Endodermal cell (in vitro differentiated cells): ENCODE results near the gene ABLIM2. TPM values are rescaled to one million over a fixed set of nuclear protein-coding genes. Genes with fewer than 3 reads are reported as not detected.

Experiments used
- DNase-seq: peaks from one replicate; pipeline ENCODE4 v3.0.0-alpha.2; 2017
- H3K27ac ChIP-seq: 2 replicates; pipeline ENCODE4 v1.5.1; 2013; ENCODE audit warnings: mild to moderate bottlenecking, low read depth, low read length, moderate library complexity
- H3K27me3 ChIP-seq: 2 replicates; pipeline ENCODE4 v1.6.1; 2013; ENCODE audit warnings: mild to moderate bottlenecking, low read length, moderate library complexity; ENCODE audit not compliant: insufficient read depth, control insufficient read depth, poor library complexity, severe bottlenecking
- H3K36me3 ChIP-seq: 2 replicates; pipeline ENCODE4 v1.7.0; 2013; ENCODE audit warnings: mild to moderate bottlenecking, low read length, moderate library complexity; ENCODE audit not compliant: control insufficient read depth, insufficient read depth
- H3K4me1 ChIP-seq: one replicate; pipeline ENCODE4 v1.7.0; 2013; ENCODE audit warnings: low read length; ENCODE audit not compliant: control insufficient read depth, insufficient read depth
- H3K4me3 ChIP-seq: 2 replicates; pipeline ENCODE4 v1.5.1; 2013; ENCODE audit warnings: mild to moderate bottlenecking, low read length, moderate library complexity
- H3K9ac ChIP-seq: 2 replicates; pipeline ENCODE4 v1.6.1; 2013; ENCODE audit warnings: mild to moderate bottlenecking, low read length, moderate library complexity; ENCODE audit not compliant: poor library complexity, severe bottlenecking; ENCODE audit errors: extremely low read depth
- H3K9me3 ChIP-seq: 2 replicates; pipeline ENCODE4 v1.6.1; 2013; ENCODE audit warnings: mild to moderate bottlenecking, low read length, moderate library complexity; ENCODE audit not compliant: control insufficient read depth
- H3K27ac Mint-ChIP-seq: 2 replicates; pipeline ENCODE4 v1.8.0; 2020; ENCODE audit warnings: mixed read lengths
- H3K27me3 Mint-ChIP-seq: 2 replicates; pipeline ENCODE4 v1.8.0; 2021; ENCODE audit warnings: mild to moderate bottlenecking, mixed read lengths; ENCODE audit not compliant: insufficient read depth
- H3K36me3 Mint-ChIP-seq: 2 replicates; pipeline ENCODE4 v1.8.0; 2020; ENCODE audit warnings: low read depth, mixed read lengths
- H3K4me1 Mint-ChIP-seq: 2 replicates; pipeline ENCODE4 v1.8.0; 2020; ENCODE audit warnings: mixed read lengths
- H3K4me3 Mint-ChIP-seq: 2 replicates; pipeline ENCODE4 v1.8.0; 2020; ENCODE audit warnings: mild to moderate bottlenecking, moderate library complexity, mixed read lengths
- H3K9me3 Mint-ChIP-seq: 2 replicates; pipeline ENCODE4 v1.8.0; 2020; ENCODE audit warnings: mild to moderate bottlenecking, mixed read lengths
- CTCF ChIP-seq: fragments of 200-600 bp; sonication (generic); conservative IDR thresholded peaks from 2 replicates; pipeline ENCODE4 v1.5.0; 2021; ENCODE audit warnings: antibody characterized with exemption, mild to moderate bottlenecking
- WGBS, 2 experiments: methylation state at CpG; one replicate each; pipeline versions ENCODE4 v1.1.5 to v1.1.7; 2013; ENCODE audit warnings: missing lambda C conversion rate in 2 of 2, mixed read lengths in 1 of 2; ENCODE audit not compliant: insufficient coverage in 1 of 2, insufficient read length in 1 of 2; 5-methylcytosine and 5-hydroxymethylcytosine counted together
- total RNA-seq, 2 donors: library from RNA; stranded (reverse); fragmentation: NEBNext Ultra II Directional in 1 of 2; extraction: Animal tissue kit (Norgen Biotek cat#: 25700) in 1 of 2; gene quantifications; 2 replicates in 1 of 2; 3 replicates in 1 of 2; pipeline ENCODE4 v1.2.1, GENCODE V29; 2021

Gene ABLIM2
- total RNA-seq, 2 donors from 2014 or later, result 0.35 to 1.6 TPM

DNA sequence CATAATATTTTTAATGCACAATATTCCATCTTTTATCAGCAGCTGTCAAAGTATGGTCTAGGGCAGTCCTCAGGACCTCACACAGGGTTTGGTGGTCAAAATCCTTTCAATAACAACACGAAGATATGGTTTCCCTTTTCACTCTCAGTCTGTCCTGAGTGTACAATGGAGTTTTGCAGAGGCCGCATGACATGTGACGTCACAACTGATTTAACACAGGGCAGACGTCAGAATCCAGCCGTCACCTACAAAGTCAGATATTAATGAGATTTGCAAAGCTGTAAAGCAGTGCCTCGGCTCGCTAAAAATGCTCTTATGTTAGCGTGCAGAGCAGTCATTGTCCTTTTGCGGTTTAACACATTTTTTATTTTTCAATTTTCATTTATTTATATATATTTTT, 12.5 kb downstream of the ABLIM2 start:
- peaks cover 7% of the 10 kb centered on the region for H3K4me1 Mint-ChIP-seq
- H3K9me3 Mint-ChIP-seq, result no peaks in the 10 kb centered on the region
- Histone ChIP-seq H3K27me3 (no peaks in the 10 kb centered on the region), H3K9ac (no peak overlapping the region), H3K4me1 (no peaks in the 10 kb centered on the region), H3K4me3 (no peak overlapping the region), H3K36me3 (no peaks in the 10 kb centered on the region), H3K27ac (no peak overlapping the region), H3K9me3 (no peaks in the 10 kb centered on the region)
- no peaks in the 10 kb centered on the region for H3K36me3 Mint-ChIP-seq
- no peak for TF ChIP-seq CTCF
- H3K4me3 Mint-ChIP-seq, result no peak overlapping the region
- no peak for DNase-seq
- no peaks in the 10 kb centered on the region for H3K27me3 Mint-ChIP-seq
- WGBS, 2 experiments, result 93% methylated on average over 6 to 9 of the region's 9 CpGs
- H3K27ac Mint-ChIP-seq, result no peak overlapping the region

- H3K4me3 ChIP-seq, result no peak overlapping the region
- no peak overlapping the region for H3K27ac Mint-ChIP-seq
- no peaks in the 10 kb centered on the region for H3K9me3 ChIP-seq
- no peaks in the 10 kb centered on the region for H3K27me3 Mint-ChIP-seq
- H3K4me3 Mint-ChIP-seq, result no peak overlapping the region
- H3K27me3 ChIP-seq, result no peaks in the 10 kb centered on the region
- no peaks in the 10 kb centered on the region for H3K36me3 ChIP-seq
- peak; percentile 12 for TF ChIP-seq CTCF
- H3K4me1 ChIP-seq, result no peaks in the 10 kb centered on the region
- peak overlapping the region; percentile 49 for H3K27ac ChIP-seq
- peaks cover 7% of the 10 kb centered on the region for H3K4me1 Mint-ChIP-seq
- no peak overlapping the region for H3K9ac ChIP-seq
- H3K36me3 Mint-ChIP-seq, result no peaks in the 10 kb centered on the region
- WGBS, 2 experiments, result 56 to 57% methylated on average over 11 to 15 of the region's 15 CpGs
- H3K9me3 Mint-ChIP-seq, result peaks cover 6% of the 10 kb centered on the region
- peak; percentile 78 for DNase-seq
Observed at GRCh38 chr4:8144359-8144758, 14.3 kb downstream of the ABLIM2 start.

- H3K36me3 ChIP-seq, result no peaks in the 10 kb centered on the region
- no peaks in the 10 kb centered on the region for H3K27me3 ChIP-seq
- no peak overlapping the region for H3K9ac ChIP-seq
- H3K4me1 ChIP-seq, result no peaks in the 10 kb centered on the region
- 88 to 89% methylated on average over 11 of the region's 11 CpGs for WGBS, 2 experiments
- H3K36me3 Mint-ChIP-seq, result no peaks in the 10 kb centered on the region
- H3K9me3 Mint-ChIP-seq, result peaks cover 6% of the 10 kb centered on the region
- H3K9me3 ChIP-seq, result no peaks in the 10 kb centered on the region
- no peak overlapping the region for H3K27ac ChIP-seq
- no peak overlapping the region for H3K27ac Mint-ChIP-seq
- peaks cover 7% of the 10 kb centered on the region for H3K4me1 Mint-ChIP-seq
- no peaks in the 10 kb centered on the region for H3K27me3 Mint-ChIP-seq
- TF ChIP-seq CTCF, result no peak
- H3K4me3 ChIP-seq, result no peak overlapping the region
- no peak overlapping the region for H3K4me3 Mint-ChIP-seq
- DNase-seq, result no peak
Observed at GRCh38 chr4:8143392-8144140, 15.0 kb downstream of the ABLIM2 start.
